ENCODE results near the gene SEZ6L.

- TF ChIP-seq CTCF (IDR thresholded peaks at IDR 0.05) (no peak), POLR2A (IDR thresholded peaks at IDR 0.05) (no peak), EP300 (IDR thresholded peaks at IDR 0.05; ENCODE audit: low read depth) (no peak)
Measured at GRCh38 chr22:26139310-26139709, 30.0 kb upstream of the SEZ6L start.

Measured in transverse colon (tissue), 3 donors.